Astrocyte of the spinal cord (primary cell): ENCODE measurements around the gene SP7.
"Not testable (repeated sequence)": the region's sequence is repeated elsewhere in the genome, so short reads cannot be mapped to it uniquely, and the experiment has no call there.

Source experiments
- DNase-seq: peaks from one replicate; pipeline ENCODE4 v3.0.0; 2011; ENCODE audit warnings: low read depth, low spot score
- H3K4me3 ChIP-seq: 2 replicates; pipeline ENCODE4 v1.5.1; 2011; ENCODE audit warnings: low read depth, mild to moderate bottlenecking, low read length, moderate library complexity
- CTCF ChIP-seq: IDR thresholded peaks from 2 replicates; pipeline ENCODE4 v1.5.1; 2012; ENCODE audit warnings: low read depth, mild to moderate bottlenecking, low read length, inconsistent platforms
- in situ Hi-C: cut with HindIII; loops from 2 replicates; pipeline ENCODE4 v1.10.0; 2017; ENCODE audit warnings: low sequenced_read_pairs

Gene SP7

GRCh38 chr12:53300187-53300586 lies 36.0 kb downstream of the SP7 start:
- in situ Hi-C loops, result no loop called here
- peak; percentile 29 for DNase-seq

GRCh38 chr12:53299454-53300180 lies 36.5 kb downstream of the SP7 start, which contains the start of gene MYG1:
TSS of gene MYG1 (plus strand) at chr12:53299695. CDS start at chr12:53299738, 43 bp downstream.
- DNase-seq, result peak; percentile 85
- peak; percentile 32 for TF ChIP-seq CTCF

More at GRCh38 chr12:53300187-53300586, 36.0 kb downstream of the SP7 start:
- peak overlapping the region; percentile 85 for H3K4me3 ChIP-seq
- TF ChIP-seq CTCF, result no peak

GRCh38 chr12:53299101-53299453 lies 37.1 kb downstream of the SP7 start:
- DNase-seq, result peak; percentile 71
- in situ Hi-C loops, result no loop called here
- TF ChIP-seq CTCF, result no peak

More at GRCh38 chr12:53299454-53300180, 36.5 kb downstream of the SP7 start, which contains the start of gene MYG1:
- in situ Hi-C loops, result no loop called here
- peak within 1 kb of the TSS; percentile 85 for H3K4me3 ChIP-seq

GRCh38 chr12:53298164-53298563 lies 38.0 kb downstream of the SP7 start:
- peak; percentile 32 for DNase-seq
- no peak for TF ChIP-seq CTCF
- H3K4me3 ChIP-seq, result no peak overlapping the region
- in situ Hi-C loops, result no loop called here

More at GRCh38 chr12:53299101-53299453, 37.1 kb downstream of the SP7 start:
- peak overlapping the region; percentile 85 for H3K4me3 ChIP-seq

- H3K4me3 ChIP-seq, DNase-seq, in situ Hi-C loops: not testable (repeated sequence)
Measured at GRCh38 chr12:53297106-53297505, 39.0 kb downstream of the SP7 start.

GRCh38 chr12:53295891-53296219 lies 40.3 kb downstream of the SP7 start:
- no peak for DNase-seq
- peak overlapping the region; percentile 93 for H3K4me3 ChIP-seq
- in situ Hi-C loops, result no loop called here
- no peak for TF ChIP-seq CTCF

- peak; percentile 96 for DNase-seq
- peak within 1 kb of the TSS; percentile 93 for H3K4me3 ChIP-seq
- TF ChIP-seq CTCF, result no peak
- in situ Hi-C loops, result no loop called here
Measured at GRCh38 chr12:53295070-53295890, 40.9 kb downstream of the SP7 start, which contains the start of gene PFDN5. TSS of gene PFDN5 (plus strand) at chr12:53295542. CDS start at chr12:53295568, 26 bp downstream.
